ENCODE measurements around the gene MINDY2. TPM values are rescaled to one million over a fixed set of nuclear protein-coding genes. Genes with fewer than 3 reads are reported as not detected.

The MINDY2 gene
- total and polyA plus RNA-seq, 10 of the 15 experiments (the other 5 are each of a cell fraction or from before 2014, with no cell fraction given) = 0.73 to 9.4 (median 3.3) TPM

- no peak for TF ChIP-seq PRDM15 (CRISPR knock-in tag; IDR thresholded peaks at IDR 0.05)
These were observed 10.6 kb upstream of the MINDY2 start (continued) for GRCh38 chr15:58760385-58761009.

GRCh38 chr15:58761010-58761388 is 10.1 kb upstream of the MINDY2 start:
- FAIRE-seq (no peak), ATAC-seq (no peak), DNase-seq (ENCODE audit: low read depth, low spot score) (no peak)
- H4K20me1 ChIP-seq (ENCODE audit: control insufficient read depth, insufficient read depth) = no peaks in the 10 kb centered on the region
- no peak overlapping the region for H3K4me2 ChIP-seq (ENCODE audit: control insufficient read depth, insufficient read depth)
- H3K27ac ChIP-seq (ENCODE audit: control insufficient read depth, insufficient read depth) = no peak overlapping the region
- no peaks in the 10 kb centered on the region for H3K4me1 ChIP-seq (ENCODE audit: control insufficient read depth, insufficient read depth, low read length)
- no peaks in the 10 kb centered on the region for H3K36me3 ChIP-seq (ENCODE audit: control insufficient read depth in 2 of 2, insufficient read depth in 2 of 2, low read length in 1 of 2)
- POLR2A ChIA-PET = interaction anchor here (0.5 to 1.6 kb wide), 3 partner anchors 10 to 201 kb away, joined by 3 to 11 read pairs (median 3); partner anchors contain the start of gene MINDY2
- no TSS peak for BruUV-seq (replicated peaks)
- RAD21 ChIA-PET (ENCODE audit: unreplicated experiment) = interaction anchor here (0.7 to 3.1 kb wide), 3 partner anchors 13 to 533 kb away, joined by 3 to 23 read pairs (median 3); no protein-coding TSS in a partner anchor
- TF ChIP-seq RAD21 (IDR thresholded peaks at IDR 0.05; ENCODE audit: insufficient read depth, low read depth, low read length) = peak; percentile 6; the same call in 1 of the 2 replicates
- TF ChIP-seq CTCF (IDR thresholded peaks at IDR 0.05 in 2 of 3, conservative IDR thresholded peaks at IDR 0.05 in 1 of 3; ENCODE audit: control insufficient read depth in 2 of 3, extremely low read depth in 1 of 3, insufficient read depth in 1 of 3, low read depth in 3 of 3, low read length in 3 of 3) = peak in 1 of 3 experiments; percentile 15; a peak in 1 of 6 replicates
- TF ChIP-seq SMAD1 (IDR thresholded peaks at IDR 0.05; ENCODE audit: low read depth, partially characterized antibody) = no peak
- TF ChIP-seq ASH2L (IDR thresholded peaks at IDR 0.05; ENCODE audit: borderline replicate concordance, low read depth) = no peak
- TF ChIP-seq HCFC1 (IDR thresholded peaks at IDR 0.05; ENCODE audit: low read length) = no peak
- no peak for TF ChIP-seq EP300 (IDR thresholded peaks at IDR 0.05; ENCODE audit: borderline replicate concordance in 1 of 2, control insufficient read depth in 1 of 2, low read depth in 2 of 2, low read length in 2 of 2)
- H3K9me3 ChIP-seq (replicated peaks; ENCODE audit: control insufficient read depth, insufficient read depth, low read length) = peaks cover 3% of the 10 kb centered on the region; the same call in 2 of the 3 replicates
- in situ Hi-C loops (cut with MboI) = no loop called here
- CTCF ChIA-PET = interaction anchor here (0.6 to 4.4 kb wide), 9 partner anchors 9 to 768 kb away, joined by 3 to 30 read pairs (median 3); partner anchors contain the start of gene ADAM10
- WGBS (ENCODE audit: insufficient coverage, insufficient replicate concordance, low lambda C conversion rate, missing lambda C conversion rate) = 88% methylated on average over 1 of the region's 1 CpG
- H3K79me2 ChIP-seq (ENCODE audit: control insufficient read depth, insufficient read depth, low read length) = no peaks in the 10 kb centered on the region
- intact Hi-C loops (cut with micrococcal nuclease; ENCODE audit: unreplicated experiment) = no loop called here
- SMC1A ChIA-PET (ENCODE audit: uncharacterized antibody, unreplicated experiment) = interaction anchor here (0.9 to 4.1 kb wide), 6 partner anchors 9 to 533 kb away, joined by 3 to 21 read pairs (median 6); partner anchors contain the start of gene MINDY2
- H3K27me3 ChIP-seq (replicated peaks in 1 of 2; ENCODE audit: control insufficient read depth in 2 of 2, insufficient read depth in 2 of 2, low read length in 1 of 2) = no peaks in the 10 kb centered on the region
- no peak overlapping the region for H3K9ac ChIP-seq (ENCODE audit: control insufficient read depth, insufficient read depth, low read length)
- no peak overlapping the region for H3K4me3 ChIP-seq
- H2AFZ ChIP-seq (ENCODE audit: control insufficient read depth, low read depth, low read length) = no peak overlapping the region

All from GM12878 (cell line).